Mesodermal cell (in vitro differentiated cells): ENCODE results near the gene ZNF619.

ENCODE experiments used
- H3K27ac ChIP-seq: 2 replicates; pipeline ENCODE4 v1.7.0; 2013; ENCODE audit warnings: mild to moderate bottlenecking, low read depth, low read length, moderate library complexity; ENCODE audit not compliant: severe bottlenecking
- H3K36me3 ChIP-seq: 2 replicates; pipeline ENCODE4 v1.7.1; 2013; ENCODE audit warnings: mild to moderate bottlenecking, low read length, moderate library complexity; ENCODE audit not compliant: control insufficient read depth, insufficient read depth
- H3K4me1 ChIP-seq: one replicate; pipeline ENCODE4 v1.7.1; 2013; ENCODE audit warnings: mild to moderate bottlenecking, low read length; ENCODE audit not compliant: insufficient read depth, control insufficient read depth, poor library complexity, severe bottlenecking
- H3K4me3 ChIP-seq: 2 replicates; pipeline ENCODE4 v1.7.0; 2013; ENCODE audit warnings: low read length, control low read depth, mild to moderate bottlenecking; ENCODE audit not compliant: insufficient read depth, poor library complexity, severe bottlenecking; ENCODE audit errors: extremely low read depth
- H3K9me3 ChIP-seq: 2 replicates; pipeline ENCODE4 v1.7.1; 2013; ENCODE audit warnings: mild to moderate bottlenecking, low read length, moderate library complexity; ENCODE audit not compliant: control insufficient read depth
- WGBS, 2 experiments: methylation state at CpG; one replicate each; pipeline ENCODE4 v1.1.5; 2013; ENCODE audit warnings: missing lambda C conversion rate in 2 of 2; ENCODE audit not compliant: insufficient coverage in 2 of 2; 5-methylcytosine and 5-hydroxymethylcytosine counted together

Gene ZNF619

DNA sequence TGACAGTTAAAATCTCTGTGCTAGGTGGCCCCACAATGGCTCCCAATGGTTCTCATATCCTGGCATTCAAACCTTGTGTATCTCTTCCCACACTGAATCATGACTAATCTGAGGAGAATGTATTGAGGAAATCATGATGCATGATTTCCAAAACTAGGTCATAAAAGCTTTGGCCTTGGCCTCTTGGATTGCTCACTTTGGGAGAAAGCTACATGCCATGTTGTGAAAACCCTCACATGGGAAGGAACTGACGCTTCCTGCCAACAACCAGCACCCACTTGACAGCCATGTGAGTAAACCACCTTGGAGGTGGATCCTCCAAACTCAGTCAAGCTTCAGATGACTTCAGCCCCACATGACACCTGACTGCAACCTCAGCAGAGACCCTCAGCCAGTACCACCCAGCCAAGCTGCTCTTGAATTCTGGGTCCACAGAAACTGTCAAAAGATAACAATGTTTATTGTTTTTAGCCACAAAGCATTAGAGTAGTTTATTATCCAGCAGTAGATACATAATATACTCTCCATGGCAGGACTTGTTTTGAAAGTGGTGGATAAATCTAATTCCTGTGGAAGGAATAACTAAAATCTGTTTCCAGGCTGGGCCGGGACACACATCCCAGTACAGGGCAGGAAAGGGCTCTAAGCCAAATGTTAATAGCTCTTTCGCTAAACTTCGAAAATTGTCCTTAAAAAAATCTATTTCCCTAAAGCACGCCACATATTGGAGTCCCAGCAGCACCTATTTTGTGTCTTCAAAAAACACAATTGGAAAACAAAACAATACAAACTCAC is 27.9 kb downstream of the ZNF619 start:
- Histone ChIP-seq H3K27ac (peak overlapping the region; percentile 61), H3K9me3 (no peaks in the 10 kb centered on the region), H3K4me1 (no peaks in the 10 kb centered on the region), H3K36me3 (peaks cover 6% of the 10 kb centered on the region), H3K4me3 (peak overlapping the region; percentile 61)
- WGBS, 2 experiments = 98 to 100% methylated on average over 4 to 5 of the region's 5 CpGs

DNA sequence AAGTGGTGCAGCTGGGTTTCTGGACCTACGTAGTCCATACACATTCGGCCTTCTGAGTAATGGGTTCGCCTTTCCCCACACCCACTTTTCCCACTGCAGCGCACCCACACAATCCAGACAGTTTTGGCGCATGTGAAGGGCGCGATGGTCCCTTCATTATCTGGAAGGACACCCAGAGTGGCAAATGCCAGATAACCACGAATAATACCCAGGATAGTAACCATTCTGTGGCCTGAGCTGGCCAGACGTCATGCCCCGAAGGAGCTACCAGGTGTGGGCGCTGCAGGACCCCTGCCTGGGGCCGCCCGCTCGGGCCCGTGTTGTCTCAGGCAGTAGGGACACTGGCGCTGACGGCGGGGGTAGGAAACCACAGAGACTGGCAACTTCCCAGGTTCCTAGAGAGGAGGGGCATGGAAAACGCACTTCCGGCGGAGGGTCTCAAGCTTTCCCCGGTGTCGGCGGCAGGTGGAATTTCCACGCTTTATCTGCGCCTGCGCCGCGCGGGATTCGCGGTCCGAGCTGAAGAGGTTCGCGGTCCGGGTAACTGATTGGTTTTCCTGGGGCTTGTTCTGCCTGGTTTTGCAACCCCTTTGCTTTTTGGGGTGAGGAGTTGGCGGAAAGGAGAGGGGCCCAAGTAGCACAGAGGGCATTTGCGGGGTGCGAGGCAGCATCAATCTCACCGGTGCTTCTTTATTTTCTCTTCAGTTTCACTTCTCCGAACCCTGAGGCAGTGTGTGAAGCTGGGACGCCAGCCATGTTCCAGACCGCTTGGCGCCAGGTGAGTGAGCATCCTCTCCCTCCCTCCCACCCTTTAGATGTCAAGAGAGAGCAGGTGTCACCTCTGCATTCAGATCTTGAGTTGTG is 28.9 kb downstream of the ZNF619 start, which contains the start of gene ZNF620:
TSS of gene ZNF620 (plus strand) at position 441 of the 864 bp plus-strand sequence. CDS start at position 755, 314 bp downstream.
- H3K4me3 ChIP-seq = peak within 1 kb of the TSS; percentile 61
- no peaks in the 10 kb centered on the region for H3K9me3 ChIP-seq
- no peaks in the 10 kb centered on the region for H3K4me1 ChIP-seq
- peak within 1 kb of the TSS; percentile 61 for H3K27ac ChIP-seq
- H3K36me3 ChIP-seq = peaks cover 6% of the 10 kb centered on the region
- 6 to 13% methylated on average over 29 to 41 of the region's 44 CpGs for WGBS, 2 experiments

- Histone ChIP-seq H3K27ac (no peak overlapping the region), H3K4me1 (no peaks in the 10 kb centered on the region), H3K36me3 (peaks cover 11% of the 10 kb centered on the region), H3K4me3 (no peak overlapping the region), H3K9me3 (no peaks in the 10 kb centered on the region)
- 89 to 100% methylated on average over 1 of the region's 1 CpG for WGBS, 2 experiments
Measured at GRCh38 chr3:40511031-40511718, 34.3 kb downstream of the ZNF619 start.

DNA sequence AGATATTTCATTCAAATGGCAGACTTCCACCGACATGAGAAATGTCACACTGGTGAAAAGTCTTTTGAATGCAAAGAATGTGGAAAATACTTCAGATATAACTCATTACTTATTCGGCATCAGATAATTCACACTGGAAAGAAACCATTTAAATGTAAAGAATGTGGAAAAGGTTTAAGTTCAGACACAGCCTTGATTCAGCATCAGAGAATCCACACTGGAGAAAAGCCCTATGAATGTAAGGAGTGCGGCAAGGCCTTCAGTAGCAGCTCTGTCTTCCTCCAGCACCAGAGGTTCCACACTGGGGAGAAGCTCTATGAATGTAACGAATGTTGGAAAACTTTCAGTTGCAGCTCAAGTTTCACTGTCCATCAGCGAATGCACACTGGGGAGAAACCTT is 39.3 kb downstream of the ZNF619 start:
- no peak overlapping the region for H3K27ac ChIP-seq
- H3K36me3 ChIP-seq = peaks cover 10% of the 10 kb centered on the region
- WGBS, 2 experiments = 100% methylated on average over 1 to 3 of the region's 5 CpGs
- H3K4me1 ChIP-seq = no peaks in the 10 kb centered on the region
- H3K9me3 ChIP-seq = no peaks in the 10 kb centered on the region
- no peak overlapping the region for H3K4me3 ChIP-seq

GRCh38 chr3:40518067-40518466 is 41.1 kb downstream of the ZNF619 start:
- Histone ChIP-seq H3K36me3 (peaks cover 5% of the 10 kb centered on the region), H3K4me3 (no peak overlapping the region), H3K4me1 (no peaks in the 10 kb centered on the region), H3K27ac (no peak overlapping the region), H3K9me3 (no peaks in the 10 kb centered on the region)
- WGBS, 2 experiments = no CpG with 5 or more reads among the region's 1 CpG

GRCh38 chr3:40518848-40519247 is 41.9 kb downstream of the ZNF619 start:
- no peaks in the 10 kb centered on the region for H3K9me3 ChIP-seq
- 100% methylated on average over 1 of the region's 1 CpG; no CpG with 5 or more reads in 1 of the 2 experiments for WGBS, 2 experiments
- peaks cover 5% of the 10 kb centered on the region for H3K36me3 ChIP-seq
- no peak overlapping the region for H3K27ac ChIP-seq
- H3K4me1 ChIP-seq = no peaks in the 10 kb centered on the region
- no peak overlapping the region for H3K4me3 ChIP-seq

DNA sequence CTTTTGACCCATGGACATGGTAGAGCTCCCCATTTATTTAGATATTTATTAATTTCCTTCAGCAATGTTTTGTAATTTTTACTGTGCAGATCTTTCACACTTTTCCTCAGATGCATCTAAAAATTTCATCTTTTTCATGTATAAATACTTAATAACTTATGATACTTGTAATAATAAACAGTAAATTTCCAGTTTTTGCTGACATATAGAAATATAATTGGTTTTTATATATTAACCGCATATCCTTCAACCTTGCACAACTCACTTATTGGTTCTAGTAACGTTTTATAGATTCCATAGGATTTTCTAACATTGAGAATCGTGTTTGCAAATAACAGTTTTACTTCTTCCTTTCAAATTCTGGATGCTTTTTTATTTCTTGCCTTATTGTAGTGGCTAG is 44.3 kb downstream of the ZNF619 start:
- H3K9me3 ChIP-seq = no peaks in the 10 kb centered on the region
- no peak overlapping the region for H3K27ac ChIP-seq
- no peak overlapping the region for H3K4me3 ChIP-seq
- H3K36me3 ChIP-seq = peaks cover 7% of the 10 kb centered on the region
- no peaks in the 10 kb centered on the region for H3K4me1 ChIP-seq
- no CpG with 5 or more reads among the region's 3 CpGs for WGBS, 2 experiments

DNA sequence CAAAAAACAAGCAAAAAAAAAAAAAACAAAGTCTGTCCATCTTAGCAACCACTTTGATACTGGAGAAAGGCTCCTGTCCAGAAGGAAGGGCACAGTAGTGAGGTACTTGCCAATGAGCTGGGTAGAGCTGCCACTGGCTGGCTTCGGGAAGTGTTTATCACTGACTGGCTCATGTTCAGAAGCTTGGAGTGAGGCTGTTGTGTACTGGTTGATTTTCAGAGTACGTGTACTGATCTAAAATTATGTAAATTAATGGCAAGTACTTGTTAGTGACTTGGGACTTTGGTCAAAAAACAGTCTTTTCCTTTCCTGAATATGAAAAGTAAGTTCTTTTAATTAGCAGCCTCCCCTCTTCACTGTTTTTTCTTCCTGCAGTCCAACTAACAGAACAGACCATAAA is 46.9 kb downstream of the ZNF619 start:
- 92% methylated on average over 2 of the region's 2 CpGs; no CpG with 5 or more reads in 1 of the 2 experiments for WGBS, 2 experiments
- H3K27ac ChIP-seq = no peak overlapping the region

GRCh38 chr3:40524222-40524567 is 47.3 kb downstream of the ZNF619 start:
- Histone ChIP-seq H3K36me3 (peaks cover 25% of the 10 kb centered on the region), H3K4me3 (peak overlapping the region; percentile 68), H3K27ac (peak overlapping the region; percentile 80), H3K9me3 (no peaks in the 10 kb centered on the region), H3K4me1 (no peaks in the 10 kb centered on the region)
- WGBS, 2 experiments = 45 to 57% methylated on average over 4 of the region's 5 CpGs

More for the DNA sequence above, 46.9 kb downstream of the ZNF619 start:
- H3K4me1 ChIP-seq = no peaks in the 10 kb centered on the region
- H3K4me3 ChIP-seq = peak overlapping the region; percentile 68
- H3K36me3 ChIP-seq = peaks cover 21% of the 10 kb centered on the region
- H3K9me3 ChIP-seq = no peaks in the 10 kb centered on the region

DNA sequence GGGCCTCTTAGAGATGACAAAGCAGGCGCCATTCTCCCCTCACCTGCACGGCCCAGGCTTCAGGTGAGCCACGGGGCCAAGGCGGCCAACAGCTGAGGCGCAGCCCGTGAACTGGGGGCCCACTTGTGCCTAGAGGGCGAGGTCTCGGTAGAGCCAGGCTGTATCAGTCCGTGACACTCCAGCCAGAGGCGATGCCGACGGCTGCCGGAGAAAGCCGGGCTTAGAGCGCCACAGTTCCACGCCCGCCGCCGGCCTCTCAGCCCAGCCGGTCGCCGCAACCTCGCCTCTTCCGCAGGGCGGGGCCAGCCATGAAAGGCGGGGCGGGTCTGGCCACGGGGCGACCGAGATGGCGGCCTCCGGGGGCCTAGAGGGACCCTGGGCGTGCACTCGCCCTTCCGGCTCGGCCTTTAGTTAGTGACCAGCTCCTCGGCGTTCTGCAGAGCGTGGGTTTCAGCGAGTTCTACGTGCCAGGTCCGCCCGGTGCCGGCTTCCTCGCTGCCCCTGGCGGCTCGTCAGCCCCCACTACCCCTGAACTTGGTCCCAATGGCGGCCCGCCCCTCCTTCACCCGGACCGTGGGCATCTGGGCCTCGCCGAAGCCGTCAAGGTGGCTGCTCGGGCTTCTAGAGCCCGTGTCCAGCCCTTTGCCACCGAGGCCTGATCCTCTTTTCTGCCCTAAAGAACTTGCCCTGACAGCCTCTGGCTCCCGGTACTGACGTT is 47.8 kb downstream of the ZNF619 start, which contains the start of gene ZNF621:
TSS of gene ZNF621 (plus strand) at position 393 of the 718 bp plus-strand sequence. CDS start 881 bp downstream, outside the sequence.
- H3K36me3 ChIP-seq = peaks cover 30% of the 10 kb centered on the region
- 0 to 2% methylated on average over 47 to 49 of the region's 59 CpGs for WGBS, 2 experiments
- H3K9me3 ChIP-seq = no peaks in the 10 kb centered on the region
- H3K4me3 ChIP-seq = peak within 1 kb of the TSS; percentile 68
- H3K4me1 ChIP-seq = no peaks in the 10 kb centered on the region
- H3K27ac ChIP-seq = peak within 1 kb of the TSS; percentile 80
